ENCODE data around the gene CTNNA3.

CTNNA3 gene

GRCh38 chr10:65893676-65894075 is 1802.3 kb downstream of the CTNNA3 start:
- FAIRE-seq: no peak

GRCh38 chr10:65892284-65892683 is 1803.7 kb downstream of the CTNNA3 start:
- no peak for FAIRE-seq

- no peak for FAIRE-seq
Observed at GRCh38 chr10:65891073-65891981, 1804.7 kb downstream of the CTNNA3 start.

- FAIRE-seq: no peak
Observed at GRCh38 chr10:65864529-65864928, 1831.5 kb downstream of the CTNNA3 start.

- FAIRE-seq: no peak
Observed at GRCh38 chr10:65864036-65864435, 1832.0 kb downstream of the CTNNA3 start.

Data from endometrium (tissue), 2 donors.